Mesenteric fat pad (tissue), 1 donor: ENCODE measurements around the gene CHRD. TPM values are rescaled to one million over a fixed set of nuclear protein-coding genes. Genes with fewer than 3 reads are reported as not detected.

Experiments used
- DNase-seq: peaks from one replicate; pipeline ENCODE4 v3.0.0-alpha.2; 2020; ENCODE audit warnings: low spot score
- total RNA-seq: library from RNA; stranded (reverse); fragmentation: NEBNext Ultra II Directional; extraction: Animal tissue kit (Norgen Biotek cat#: 25700); gene quantifications from one replicate; pipeline ENCODE4 v1.2.1, GENCODE V29; 2021
- donor health status: DM: yes; HTN: yes; CAD: no.

The CHRD gene
- total RNA-seq, 1 donor from 2014 or later = 11.3 TPM

GRCh38 chr3:184360929-184361531 is 18.8 kb upstream of the CHRD start:
- no peak for DNase-seq

GRCh38 chr3:184361532-184361931 is 18.3 kb upstream of the CHRD start, which contains the start of the genes CLCN2 and POLR2H:
TSS of gene CLCN2 (minus strand) at chr3:184361605. CDS start at chr3:184361479, 126 bp downstream.
TSS of gene POLR2H (plus strand) at chr3:184361710. CDS start at chr3:184363493, 1,783 bp downstream.
- no peak for DNase-seq

- DNase-seq = no peak
Measured at GRCh38 chr3:184361932-184362667, 17.8 kb upstream of the CHRD start.

GRCh38 chr3:184362668-184363546 is 16.9 kb upstream of the CHRD start:
- DNase-seq = peak; percentile 97

- no peak for DNase-seq
Measured at GRCh38 chr3:184366619-184367289, 13.1 kb upstream of the CHRD start.

- DNase-seq = no peak
Measured at GRCh38 chr3:184368116-184368515, 11.7 kb upstream of the CHRD start.

- no peak for DNase-seq
Measured at GRCh38 chr3:184368586-184369183, 11.2 kb upstream of the CHRD start.

GRCh38 chr3:184371570-184372018 is 8.3 kb upstream of the CHRD start:
- no peak for DNase-seq

- no peak for DNase-seq
Measured at GRCh38 chr3:184372296-184372821, 7.5 kb upstream of the CHRD start.

GRCh38 chr3:184372911-184373310 is 6.9 kb upstream of the CHRD start:
- no peak for DNase-seq

- no peak for DNase-seq
Measured at GRCh38 chr3:184373422-184373821, 6.4 kb upstream of the CHRD start.

- no peak for DNase-seq
Measured at GRCh38 chr3:184375747-184376461, 4.0 kb upstream of the CHRD start.

- no peak for DNase-seq
Measured at GRCh38 chr3:184377374-184377773, 2.5 kb upstream of the CHRD start.

- DNase-seq = no peak
Measured at GRCh38 chr3:184377882-184378445, 1.9 kb upstream of the CHRD start, which contains the start of gene THPO. TSS of gene THPO (minus strand) at chr3:184378207. CDS start at chr3:184376259, 1,948 bp downstream.

- no peak for DNase-seq
Measured at GRCh38 chr3:184378651-184379357, 1.1 kb upstream of the CHRD start.

GRCh38 chr3:184380185-184380626 is 352 bp downstream of the CHRD start:
- DNase-seq = no peak

- DNase-seq = no peak
Measured at GRCh38 chr3:184380627-184381260, 890 bp downstream of the CHRD start.
